GM12878 (cell line): ENCODE results near the gene SYNGAP1. TPM values are rescaled to one million over a fixed set of nuclear protein-coding genes. Genes with fewer than 3 reads are reported as not detected.

ENCODE experiments used
- BACH1 ChIP-seq: fragments of 450-650 bp; IDR thresholded peaks from 2 replicates; pipeline ENCODE4 v1.6.1; 2017; ENCODE audit warnings: mild to moderate bottlenecking, borderline replicate concordance
- CBX5 ChIP-seq: sonication (generic); IDR thresholded peaks from 2 replicates; pipeline ENCODE4 v1.6.1; 2016; ENCODE audit warnings: low read depth, moderate library complexity, mild to moderate bottlenecking, inconsistent platforms
- CTCF ChIP-seq, 3 experiments: IDR thresholded peaks in 2 of 3; conservative IDR thresholded peaks in 1 of 3; 2 replicates each; pipeline ENCODE4 v1.5.1; 2011; ENCODE audit warnings: low read depth in 3 of 3, low read length in 3 of 3, mild to moderate bottlenecking in 3 of 3, control low read depth in 2 of 3, moderate library complexity in 2 of 3, inconsistent platforms in 1 of 3, mixed read lengths in 1 of 3; ENCODE audit not compliant: control insufficient read depth in 2 of 3, insufficient read depth in 1 of 3; ENCODE audit errors: extremely low read depth in 1 of 3
- DPF2 ChIP-seq: fragments of 450-650 bp; IDR thresholded peaks from 2 replicates; pipeline ENCODE4 v1.6.1; 2017; ENCODE audit warnings: mild to moderate bottlenecking
- HDGF ChIP-seq: fragments of 450-650 bp; IDR thresholded peaks from 2 replicates; pipeline ENCODE4 v1.6.1; 2016; ENCODE audit warnings: antibody characterized with exemption
- KLF5 ChIP-seq: fragments of 450-650 bp; IDR thresholded peaks from 2 replicates; pipeline ENCODE4 v1.6.1; 2014; ENCODE audit warnings: mild to moderate bottlenecking; ENCODE audit not compliant: partially characterized antibody
- LARP7 ChIP-seq: fragments of 450-650 bp; IDR thresholded peaks from 2 replicates; pipeline ENCODE4 v1.6.1; 2017; ENCODE audit warnings: mild to moderate bottlenecking
- NRF1 ChIP-seq: conservative IDR thresholded peaks from 2 replicates; pipeline ENCODE4 v1.6.1; 2011; ENCODE audit warnings: mild to moderate bottlenecking, low read depth, low read length, improper control_type of control experiment
- PKNOX1 ChIP-seq: fragments of 450-650 bp; IDR thresholded peaks from 2 replicates; pipeline ENCODE4 v1.6.1; 2016; ENCODE audit warnings: mild to moderate bottlenecking
- POLR2A ChIP-seq: IDR thresholded peaks from 2 replicates; pipeline ENCODE4 v1.6.1; 2011; ENCODE audit warnings: low read depth, mild to moderate bottlenecking, low read length
- POLR2AphosphoS5 ChIP-seq: IDR thresholded peaks from 2 replicates; pipeline ENCODE4 v1.6.1; 2011; ENCODE audit warnings: mild to moderate bottlenecking, low read length, inconsistent platforms
- RBBP5 ChIP-seq: fragments of 200-600 bp; sonication (generic); conservative IDR thresholded peaks from 2 replicates; pipeline ENCODE4 v1.6.1; 2016
- RCOR1 ChIP-seq: conservative IDR thresholded peaks from 2 replicates; pipeline ENCODE4 v1.6.1; 2012; ENCODE audit warnings: low read depth, low read length, improper control_type of control experiment
- STAT1 ChIP-seq: fragments of 450-650 bp; conservative IDR thresholded peaks from 2 replicates; pipeline ENCODE4 v1.6.1; 2014; ENCODE audit warnings: antibody characterized with exemption, mild to moderate bottlenecking
- TARDBP ChIP-seq: IDR thresholded peaks from 2 replicates; pipeline ENCODE4 v1.6.1; 2016; ENCODE audit warnings: borderline replicate concordance
- TBL1XR1 ChIP-seq: IDR thresholded peaks from 2 replicates; pipeline ENCODE4 v1.6.1; 2012; ENCODE audit warnings: low read depth, low read length, improper control_type of control experiment
- ZBED1 ChIP-seq: IDR thresholded peaks from 2 replicates; pipeline ENCODE4 v1.6.1; 2016; ENCODE audit warnings: borderline replicate concordance
- ZBTB40 ChIP-seq: fragments of 450-650 bp; IDR thresholded peaks from 2 replicates; pipeline ENCODE4 v1.6.1; 2016; ENCODE audit warnings: mild to moderate bottlenecking, moderate library complexity, borderline replicate concordance
- ZNF592 ChIP-seq: fragments of 450-650 bp; IDR thresholded peaks from 2 replicates; pipeline ENCODE4 v1.6.1; 2017; ENCODE audit warnings: mild to moderate bottlenecking, moderate library complexity
- ZSCAN29 ChIP-seq: fragments of 450-650 bp; IDR thresholded peaks from 2 replicates; pipeline ENCODE4 v1.6.1; 2017; ENCODE audit warnings: mild to moderate bottlenecking, moderate library complexity
- polyA plus RNA-seq, 11 experiments: library from polyadenylated mRNA; depleted of rRNA in 4 of 11; unstranded in 6 of 11; stranded (reverse) in 5 of 11; fragments of >200 nt; fragmentation: Nextera tagmentation in 4 of 11; fragmentation: Illumina TruSeq in 1 of 11; extraction: Ambion mirVana in 4 of 11; extraction: Trizol in 1 of 11; gene quantifications; 1 replicate in 1 of 11; 2 replicates in 10 of 11; pipeline versions ENCODE4 v1.2.1 to v1.2.3, GENCODE V29; 2011 to 2016; ENCODE audit warnings: inconsistent platforms in 2 of 11, missing spikeins in 2 of 11, low read depth in 1 of 11
- total RNA-seq, 4 experiments: library from RNA; depleted of rRNA in 3 of 4; stranded (reverse); fragments of >200 nt in 3 of 4; fragmentation: Illumina TruSeq in 1 of 4; extraction: Trizol in 1 of 4; gene quantifications; 2 replicates each; pipeline versions ENCODE4 v1.2.1 to v1.2.3, GENCODE V29; 2013 to 2021

SYNGAP1 gene
- total and polyA plus RNA-seq, 10 of the 15 experiments (the other 5 are each of a cell fraction or from before 2014, with no cell fraction given): 0.05 to 9.2 (median 1.2) TPM

- peak; percentile 62; the same call in 1 of the 2 replicates for TF ChIP-seq ZBTB40
- TF ChIP-seq RCOR1: 0 out of 2 replicates have a peak, but pooled peaks have one; percentile 30
- no peak for TF ChIP-seq ZNF592
- peak; percentile 82 for TF ChIP-seq POLR2AphosphoS5
- TF ChIP-seq CBX5: no peak
- TF ChIP-seq PKNOX1: peak; percentile 92
- TF ChIP-seq ZBED1: no peak; the same call in 1 of the 2 replicates
- TF ChIP-seq RBBP5: no peak
- TF ChIP-seq TBL1XR1: 0 out of 2 replicates have a peak, but pooled peaks have one; percentile 6
- 0 out of 2 replicates have a peak, but pooled peaks have one; percentile 36 for TF ChIP-seq DPF2
- no peak for TF ChIP-seq LARP7
- TF ChIP-seq KLF5: peak; percentile 80
- peak; percentile 75; the same call in 1 of the 2 replicates for TF ChIP-seq TARDBP
- 0 out of 2 replicates have a peak, but pooled peaks have one; percentile 9 for TF ChIP-seq NRF1
- TF ChIP-seq STAT1: no peak; the same call in 1 of the 2 replicates
- TF ChIP-seq HDGF: peak; percentile 95
- TF ChIP-seq ZSCAN29: no peak
- TF ChIP-seq CTCF (IDR thresholded peaks at IDR 0.05 in 2 of 3, conservative IDR thresholded peaks at IDR 0.05 in 1 of 3; ENCODE audit: control insufficient read depth in 2 of 3, extremely low read depth in 1 of 3, insufficient read depth in 1 of 3, low read depth in 3 of 3, low read length in 3 of 3): peak; percentile 41 to 48 (median 43); a peak in 4 of 6 replicates
- TF ChIP-seq POLR2A: peak; percentile 86
- peak; percentile 20; the same call in 1 of the 2 replicates for TF ChIP-seq BACH1
These were observed 1.8 kb upstream of the SYNGAP1 start, which contains the start of gene CUTA (continued) for GRCh38 chr6:33417903-33418689.
